ENCODE data around the gene VAMP1. TPM values are rescaled to one million over a fixed set of nuclear protein-coding genes. Genes with fewer than 3 reads are reported as not detected.

The VAMP1 gene
- total and polyA plus RNA-seq, 9 of the 15 experiments (the other 6 are each of a cell fraction or from before 2014, with no cell fraction given) = 0.76 to 13.2 (median 4.2) TPM

- TF ChIP-seq SOX6 (IDR thresholded peaks at IDR 0.05) (0 out of 2 replicates have a peak, but pooled peaks have one; percentile 8), ZNF639 (CRISPR knock-in tag; conservative IDR thresholded peaks at IDR 0.05 in 1 of 2, IDR thresholded peaks at IDR 0.05 in 1 of 2) (no peak), NELFE (IDR thresholded peaks at IDR 0.05; ENCODE audit: insufficient read depth, insufficient read length) (peak; percentile 61), POLR2B (IDR thresholded peaks at IDR 0.05; ENCODE audit: low read depth, partially characterized antibody) (peak; percentile 91), IRF2 (CRISPR knock-in tag; IDR thresholded peaks at IDR 0.05) (no peak), NR2C2 (CRISPR knock-in tag; IDR thresholded peaks at IDR 0.05) (no peak), NR2C2 (tag; IDR thresholded peaks at IDR 0.05) (no peak), NFIX (CRISPR knock-in tag; IDR thresholded peaks at IDR 0.05; ENCODE audit: low read depth) (no peak), CBX2 (IDR thresholded peaks at IDR 0.05; ENCODE audit: insufficient read depth, low read length, poor library complexity, severe bottlenecking) (no peak), TSC22D4 (tag; IDR thresholded peaks at IDR 0.05) (no peak), NONO (IDR thresholded peaks at IDR 0.05; ENCODE audit: low read depth in 2 of 2, low read length in 1 of 2) (peak in 1 of 2 experiments; percentile 85; a peak in 2 of 4 replicates), FOXJ3 (CRISPR knock-in tag; IDR thresholded peaks at IDR 0.05) (no peak), ZNF592 (IDR thresholded peaks at IDR 0.05) (no peak), ZNF316 (IDR thresholded peaks at IDR 0.05) (peak; percentile 46; the same call in 1 of the 2 replicates), ATF3 (IDR thresholded peaks at IDR 0.05) (no peak), ATF3 (CRISPR knock-in tag; conservative IDR thresholded peaks at IDR 0.05) (no peak), SP2 (IDR thresholded peaks at IDR 0.05; ENCODE audit: extremely low read depth, low read depth, low read length, poor library complexity, severe bottlenecking) (peak; percentile 67), SAFB (IDR thresholded peaks at IDR 0.05; ENCODE audit: borderline replicate concordance, low read depth, low read length) (no peak), TFAM (CRISPR knock-in tag; conservative IDR thresholded peaks at IDR 0.05) (no peak), ARID2 (IDR thresholded peaks at IDR 0.05) (no peak), ZNF561 (CRISPR knock-in tag; conservative IDR thresholded peaks at IDR 0.05) (no peak)
These were observed at the start of gene VAMP1 (continued) for GRCh38 chr12:6470375-6471163.
